Stimulated activated naive CD8-positive, alpha-beta T cell treated with anti-CD3 and anti-CD28 coated beads, Interleukin-15, amount 100 ng/mL, for 72 hours (primary cell): ENCODE results near the gene SH3RF3.

Experiments
- ATAC-seq: fragments of 150-1000 bp; cut with Tn5 transposase; 2 replicates; pipeline ENCODE4 v1.10.0; 2021; ENCODE audit warnings: mild to moderate bottlenecking, moderate library complexity
- DNase-seq, 2 donors: peaks; one replicate each; pipeline ENCODE4 v3.0.0; 2021 to 2022
- H3K27ac Mint-ChIP-seq, 2 donors: one replicate each; pipeline ENCODE4 v1.8.0; 2022; ENCODE audit warnings: mild to moderate bottlenecking in 2 of 2, mixed read lengths in 2 of 2, moderate library complexity in 2 of 2
- H3K27me3 Mint-ChIP-seq: one replicate; pipeline ENCODE4 v1.8.0; 2022; ENCODE audit warnings: mixed read lengths
- H3K4me1 Mint-ChIP-seq: one replicate; pipeline ENCODE4 v1.8.0; 2022; ENCODE audit warnings: mild to moderate bottlenecking, mixed read lengths
- H3K4me3 Mint-ChIP-seq, 2 donors: one replicate each; pipeline ENCODE4 v1.8.0; 2022; ENCODE audit warnings: mild to moderate bottlenecking in 2 of 2, mixed read lengths in 2 of 2, moderate library complexity in 1 of 2
- H3K9me3 Mint-ChIP-seq, 2 donors: one replicate each; pipeline ENCODE4 v1.8.0; 2022; ENCODE audit warnings: mixed read lengths in 2 of 2

SH3RF3 gene

GRCh38 chr2:109436610-109437225 is 307.7 kb downstream of the SH3RF3 start:
- no peak for ATAC-seq
- DNase-seq, result no peak
- peak overlapping the region in 1 of 2 donors; percentile 78 for H3K27ac Mint-ChIP-seq
- no peaks in the 10 kb centered on the region for H3K4me1 Mint-ChIP-seq
- peaks cover 21 to 29% of the 10 kb centered on the region in 2 donors for H3K9me3 Mint-ChIP-seq
- no peaks in the 10 kb centered on the region for H3K27me3 Mint-ChIP-seq
- no peak overlapping the region for H3K4me3 Mint-ChIP-seq

GRCh38 chr2:109437325-109438090 is 308.5 kb downstream of the SH3RF3 start:
- DNase-seq, result no peak

GRCh38 chr2:109438146-109438545 is 309.1 kb downstream of the SH3RF3 start:
- ATAC-seq (no peak), DNase-seq (no peak)
- Mint-ChIP-seq H3K4me3 (no peak overlapping the region), H3K9me3 (peaks cover 30 to 39% of the 10 kb centered on the region in 2 donors), H3K27me3 (no peaks in the 10 kb centered on the region), H3K4me1 (no peaks in the 10 kb centered on the region), H3K27ac (no peak overlapping the region)

More at GRCh38 chr2:109437325-109438090, 308.5 kb downstream of the SH3RF3 start:
- peak overlapping the region in 1 of 2 donors; percentile 78 for H3K27ac Mint-ChIP-seq
- H3K9me3 Mint-ChIP-seq, result peaks cover 26 to 35% of the 10 kb centered on the region in 2 donors
- no peaks in the 10 kb centered on the region for H3K4me1 Mint-ChIP-seq
- H3K27me3 Mint-ChIP-seq, result no peaks in the 10 kb centered on the region
- no peak for ATAC-seq
- no peak overlapping the region for H3K4me3 Mint-ChIP-seq

- H3K27me3 Mint-ChIP-seq, result no peaks in the 10 kb centered on the region
- no peak overlapping the region for H3K4me3 Mint-ChIP-seq
- H3K27ac Mint-ChIP-seq, result no peak overlapping the region
- DNase-seq (no peak), ATAC-seq (no peak)
- no peaks in the 10 kb centered on the region for H3K4me1 Mint-ChIP-seq
- H3K9me3 Mint-ChIP-seq, result peaks cover 30 to 39% of the 10 kb centered on the region in 2 donors
These were observed 309.9 kb downstream of the SH3RF3 start for GRCh38 chr2:109438773-109439389.

GRCh38 chr2:109439390-109439786 is 310.4 kb downstream of the SH3RF3 start:
- H3K27me3 Mint-ChIP-seq, result no peaks in the 10 kb centered on the region
- ATAC-seq, result no peak
- H3K4me3 Mint-ChIP-seq, result no peak overlapping the region
- H3K4me1 Mint-ChIP-seq, result no peaks in the 10 kb centered on the region
- peaks cover 30 to 40% of the 10 kb centered on the region in 2 donors for H3K9me3 Mint-ChIP-seq
- no peak for DNase-seq
- H3K27ac Mint-ChIP-seq, result no peak overlapping the region

- peaks cover 36 to 46% of the 10 kb centered on the region in 2 donors for H3K9me3 Mint-ChIP-seq
- no peak for ATAC-seq
These were observed 311.0 kb downstream of the SH3RF3 start for GRCh38 chr2:109439986-109440385.

GRCh38 chr2:109440499-109441156 is 311.6 kb downstream of the SH3RF3 start:
- Mint-ChIP-seq H3K4me3 (no peak overlapping the region), H3K27me3 (no peaks in the 10 kb centered on the region), H3K4me1 (no peaks in the 10 kb centered on the region), H3K27ac (no peak overlapping the region), H3K9me3 (peaks cover 39 to 53% of the 10 kb centered on the region in 2 donors)
- DNase-seq (no peak), ATAC-seq (no peak)

More at GRCh38 chr2:109439986-109440385, 311.0 kb downstream of the SH3RF3 start:
- H3K4me3 Mint-ChIP-seq, result no peak overlapping the region
- no peak for DNase-seq
- H3K27ac Mint-ChIP-seq, result no peak overlapping the region
- H3K4me1 Mint-ChIP-seq, result no peaks in the 10 kb centered on the region
- H3K27me3 Mint-ChIP-seq, result no peaks in the 10 kb centered on the region

- ATAC-seq (no peak), DNase-seq (no peak)
- no peaks in the 10 kb centered on the region for H3K4me1 Mint-ChIP-seq
- H3K4me3 Mint-ChIP-seq, result no peak overlapping the region
- no peak overlapping the region for H3K27ac Mint-ChIP-seq
- peaks cover 39 to 57% of the 10 kb centered on the region in 2 donors for H3K9me3 Mint-ChIP-seq
- no peaks in the 10 kb centered on the region for H3K27me3 Mint-ChIP-seq
These were observed 313.8 kb downstream of the SH3RF3 start for GRCh38 chr2:109442715-109443319.

- Mint-ChIP-seq H3K4me3 (no peak overlapping the region), H3K4me1 (no peaks in the 10 kb centered on the region), H3K9me3 (peaks cover 35 to 46% of the 10 kb centered on the region in 2 donors), H3K27ac (no peak overlapping the region), H3K27me3 (no peaks in the 10 kb centered on the region)
- ATAC-seq, result no peak
- no peak for DNase-seq
These were observed 315.9 kb downstream of the SH3RF3 start for GRCh38 chr2:109444916-109445315.

- DNase-seq (no peak), ATAC-seq (no peak)
- Mint-ChIP-seq H3K4me1 (peaks cover under 1% of the 10 kb centered on the region), H3K27me3 (no peaks in the 10 kb centered on the region), H3K4me3 (no peak overlapping the region), H3K27ac (no peak overlapping the region), H3K9me3 (peaks cover 20 to 30% of the 10 kb centered on the region in 2 donors)
These were observed 317.5 kb downstream of the SH3RF3 start for GRCh38 chr2:109446278-109447131.

- no peak overlapping the region for H3K4me3 Mint-ChIP-seq
- H3K27me3 Mint-ChIP-seq, result no peaks in the 10 kb centered on the region
- H3K4me1 Mint-ChIP-seq, result peaks cover 7% of the 10 kb centered on the region
- DNase-seq, result no peak
- no peak overlapping the region for H3K27ac Mint-ChIP-seq
- H3K9me3 Mint-ChIP-seq, result peaks cover 16 to 25% of the 10 kb centered on the region in 2 donors
- no peak for ATAC-seq
These were observed 318.3 kb downstream of the SH3RF3 start for GRCh38 chr2:109447251-109447661.

GRCh38 chr2:109447776-109448175 is 318.8 kb downstream of the SH3RF3 start:
- DNase-seq (no peak), ATAC-seq (no peak)
- Mint-ChIP-seq H3K4me1 (peaks cover 7% of the 10 kb centered on the region), H3K27me3 (no peaks in the 10 kb centered on the region), H3K4me3 (no peak overlapping the region), H3K9me3 (peaks cover 11 to 20% of the 10 kb centered on the region in 2 donors), H3K27ac (peak overlapping the region in 1 of 2 donors; percentile 48)

- H3K27me3 Mint-ChIP-seq, result no peaks in the 10 kb centered on the region
- no peak for ATAC-seq
- peaks cover 10 to 18% of the 10 kb centered on the region in 2 donors for H3K9me3 Mint-ChIP-seq
- peaks cover 7% of the 10 kb centered on the region for H3K4me1 Mint-ChIP-seq
- H3K27ac Mint-ChIP-seq, result peak overlapping the region in 1 of 2 donors; percentile 48
- no peak for DNase-seq
- no peak overlapping the region for H3K4me3 Mint-ChIP-seq
These were observed 319.2 kb downstream of the SH3RF3 start for GRCh38 chr2:109448207-109448606.

- ATAC-seq (no peak), DNase-seq (no peak)
- no peak overlapping the region for H3K27ac Mint-ChIP-seq
- H3K4me1 Mint-ChIP-seq, result peaks cover 7% of the 10 kb centered on the region
- peaks cover 10 to 18% of the 10 kb centered on the region in 2 donors for H3K9me3 Mint-ChIP-seq
- no peak overlapping the region for H3K4me3 Mint-ChIP-seq
- no peaks in the 10 kb centered on the region for H3K27me3 Mint-ChIP-seq
These were observed 320.2 kb downstream of the SH3RF3 start for GRCh38 chr2:109448946-109449788.
